Activated naive CD4-positive, alpha-beta T cell treated with anti-CD3 and anti-CD28 coated beads for 36 hours (primary cell): Measurements from ENCODE around the gene OR56B1. TPM values are rescaled to one million over a fixed set of nuclear protein-coding genes. Genes with fewer than 3 reads are reported as not detected.
"Not testable (repeated sequence)": the region's sequence is repeated elsewhere in the genome, so short reads cannot be mapped to it uniquely, and the experiment has no call there.

Experiments used
- CTCF ChIA-PET: fragments of 350-600 bp; sonication (Branson Sonifier 250); formaldehyde crosslinking; loops from one replicate; lab custom pipeline; 2021; ENCODE audit warnings: antibody characterized with exemption; lab: Charles Lee
- DNase-seq: peaks from one replicate; pipeline ENCODE4 v3.0.0-alpha.2; 2020
- H3K27ac Mint-ChIP-seq: one replicate; pipeline ENCODE4 v1.8.0; 2021; ENCODE audit warnings: mild to moderate bottlenecking, mixed read lengths
- H3K27me3 Mint-ChIP-seq: one replicate; pipeline ENCODE4 v1.8.0; 2021; ENCODE audit warnings: low read depth, mixed read lengths
- H3K36me3 Mint-ChIP-seq: one replicate; pipeline ENCODE4 v1.8.0; 2021; ENCODE audit warnings: low read depth, mixed read lengths
- H3K4me1 Mint-ChIP-seq: one replicate; pipeline ENCODE4 v1.8.0; 2021; ENCODE audit warnings: low read depth, mixed read lengths
- H3K4me3 Mint-ChIP-seq: one replicate; pipeline ENCODE4 v1.8.0; 2021; ENCODE audit warnings: mild to moderate bottlenecking, moderate library complexity, mixed read lengths
- H3K9me3 Mint-ChIP-seq: one replicate; pipeline ENCODE4 v1.8.0; 2021; ENCODE audit warnings: mixed read lengths
- intact Hi-C: fragments of 100-400 bp; cut with micrococcal nuclease; formaldehyde crosslinking; loops from one replicate; pipeline ENCODE4 v1.15.1; 2023
- total RNA-seq, 2 experiments: library from RNA; stranded (reverse); gene quantifications; one replicate each; pipeline ENCODE4 v1.2.3, GENCODE V29; 2021

The OR56B1 gene
- total RNA-seq, 2 experiments from 2014 or later = 0.20 TPM; not detected in 1

DNA sequence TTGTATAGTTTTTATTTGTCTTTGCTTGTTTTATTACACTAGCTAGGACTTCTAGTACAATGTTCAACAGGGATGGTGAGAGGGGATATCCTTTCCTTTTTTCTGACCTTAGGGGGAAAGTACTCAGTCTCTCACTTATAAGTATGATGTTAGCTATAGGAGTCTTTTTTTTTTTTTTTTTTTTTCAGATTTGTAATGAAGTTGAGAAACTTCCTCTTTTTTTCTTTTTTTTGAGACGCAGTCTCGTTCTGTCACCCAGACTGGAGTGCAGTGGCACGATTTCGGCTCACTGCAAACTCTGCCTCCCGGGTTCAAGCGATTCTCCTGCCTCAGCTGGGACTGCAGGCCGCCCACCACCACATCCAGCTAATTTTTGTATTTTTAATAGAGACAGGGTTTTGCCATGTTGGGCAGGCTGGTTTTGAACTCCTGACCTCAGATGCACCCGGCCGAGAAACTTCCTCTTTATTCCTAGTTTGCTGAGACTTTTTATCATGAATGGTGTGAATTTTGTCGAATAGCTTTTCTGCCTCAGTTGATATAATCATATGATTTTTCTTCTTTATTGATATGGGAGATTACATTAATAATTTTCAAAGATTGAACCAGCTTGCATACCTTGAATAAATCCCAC is 35.7 kb upstream of the OR56B1 start:
- peaks cover 66% of the 10 kb centered on the region for H3K4me1 Mint-ChIP-seq
- H3K9me3 Mint-ChIP-seq = no peaks in the 10 kb centered on the region
- CTCF ChIA-PET = interaction anchor here (1.7 kb wide), 1 partner anchor 16 kb away, joined by 6 read pairs; the partner anchor contains the start of gene TRIM5
- H3K27me3 Mint-ChIP-seq = no peaks in the 10 kb centered on the region
- H3K4me3 Mint-ChIP-seq = no peak overlapping the region
- peaks cover 72% of the 10 kb centered on the region for H3K36me3 Mint-ChIP-seq
- DNase-seq = no peak
- H3K27ac Mint-ChIP-seq = peak overlapping the region; percentile 68
- intact Hi-C loops = loop anchor here (1.0 to 2.0 kb wide), 2 partner anchors 9 to 16 kb away; partner anchors contain the start of gene TRIM5

DNA sequence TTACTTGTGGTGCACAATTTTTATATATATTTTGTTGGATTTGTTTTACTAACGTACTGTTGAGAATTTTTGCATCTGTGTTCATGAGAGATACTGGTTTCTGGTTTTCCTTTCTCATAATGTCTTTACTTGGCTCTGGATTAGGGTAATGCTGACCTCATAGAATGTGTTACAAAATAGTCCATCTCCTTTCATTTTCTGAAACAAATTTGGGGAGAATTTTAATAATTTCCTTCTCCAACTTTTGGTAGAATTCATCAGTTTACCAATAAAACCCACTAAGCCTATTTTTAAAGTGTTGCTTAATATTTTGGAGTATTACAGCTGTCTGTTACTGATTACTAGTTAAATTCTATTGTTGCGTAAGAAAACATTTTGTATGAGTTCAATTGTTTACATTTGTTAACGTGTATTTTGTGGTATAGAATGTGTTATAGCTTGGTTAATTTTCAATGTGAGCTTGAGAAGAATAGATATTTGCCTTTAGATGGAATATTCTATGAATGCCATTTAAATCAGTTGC is 35.1 kb upstream of the OR56B1 start:
- Mint-ChIP-seq H3K27ac (peak overlapping the region; percentile 72), H3K9me3 (no peaks in the 10 kb centered on the region), H3K4me3 (no peak overlapping the region), H3K4me1 (peaks cover 65% of the 10 kb centered on the region), H3K36me3 (peaks cover 74% of the 10 kb centered on the region), H3K27me3 (no peaks in the 10 kb centered on the region)
- intact Hi-C loops = loop anchor here (1.0 to 2.0 kb wide), 2 partner anchors 10 to 16 kb away; partner anchors contain the start of gene TRIM5
- CTCF ChIA-PET = interaction anchor here (1.3 to 1.7 kb wide), 2 partner anchors 11 to 16 kb away, joined by 5 to 6 read pairs; partner anchors contain the start of gene TRIM5
- no peak for DNase-seq

DNA sequence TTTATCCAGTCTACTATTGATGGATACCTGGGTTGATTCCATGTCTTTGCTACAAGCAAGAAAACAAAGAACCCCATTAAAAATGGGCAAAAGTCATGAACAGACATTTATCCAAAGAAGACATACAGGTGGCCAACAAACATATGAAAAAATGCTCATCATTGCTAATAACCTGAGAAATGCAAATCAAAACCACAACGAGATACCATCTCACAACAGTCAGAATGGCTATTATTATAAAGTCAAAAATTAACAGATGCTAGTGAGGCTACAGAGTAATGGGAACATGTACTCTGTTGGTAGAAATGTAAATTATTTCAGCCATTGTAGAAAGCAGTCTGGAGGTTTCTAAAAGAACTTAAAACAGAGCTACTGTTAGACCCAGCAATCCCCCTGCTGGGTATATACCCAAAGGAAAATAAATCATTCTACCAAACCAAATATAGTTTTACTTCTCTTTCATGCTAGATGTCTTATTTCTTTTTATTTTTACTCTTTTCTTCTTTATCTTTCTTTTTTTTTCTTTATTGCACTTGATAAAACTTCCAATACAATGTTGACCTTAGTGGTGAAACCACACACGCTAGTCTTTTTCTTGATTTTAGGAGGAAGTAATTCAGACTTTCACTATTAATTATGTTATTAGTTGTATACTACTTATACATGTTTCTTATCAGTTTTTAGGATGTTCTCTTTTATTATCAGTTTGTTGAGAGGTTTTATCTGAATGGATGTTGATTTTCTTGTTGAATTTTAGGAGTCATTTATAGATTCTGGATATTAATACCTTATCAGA is 32.3 kb upstream of the OR56B1 start:
- intact Hi-C loops = no loop called here
- CTCF ChIA-PET = interaction anchor here (1.0 to 1.1 kb wide), 2 partner anchors 9 to 105 kb away, joined by 4 read pairs; no protein-coding TSS in a partner anchor

DNA sequence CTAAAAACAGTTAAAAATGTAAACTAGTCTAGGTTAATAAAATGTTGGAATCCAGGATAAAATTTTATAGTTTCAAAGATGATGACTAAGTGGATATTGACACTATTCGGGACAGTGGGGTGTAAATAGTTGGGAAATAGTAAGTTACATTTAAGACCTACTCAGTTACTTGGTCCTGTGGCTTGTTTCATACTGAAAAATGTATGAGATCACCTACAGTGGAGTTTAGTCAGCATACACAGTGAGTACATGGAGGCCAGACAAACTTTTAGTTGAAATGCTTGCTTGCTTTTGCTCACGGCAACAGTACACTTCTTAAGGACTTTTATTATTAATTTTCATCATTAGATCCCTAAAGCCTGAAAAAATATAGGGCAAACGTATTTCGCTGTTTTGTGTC is 30.6 kb upstream of the OR56B1 start:
- Mint-ChIP-seq H3K27me3 (no peaks in the 10 kb centered on the region), H3K36me3 (peaks cover 57% of the 10 kb centered on the region), H3K9me3 (no peaks in the 10 kb centered on the region), H3K27ac (no peak overlapping the region), H3K4me3 (no peak overlapping the region), H3K4me1 (peaks cover 31% of the 10 kb centered on the region)
- intact Hi-C loops = no loop called here
- CTCF ChIA-PET = interaction anchor here (1.1 kb wide), 1 partner anchor 21 kb away, joined by 5 read pairs; the partner anchor contains the start of gene TRIM5
- no peak for DNase-seq

More for the DNA sequence above, 32.3 kb upstream of the OR56B1 start:
- no peak overlapping the region for H3K4me3 Mint-ChIP-seq
- H3K27me3 Mint-ChIP-seq = no peaks in the 10 kb centered on the region
- H3K9me3 Mint-ChIP-seq = no peaks in the 10 kb centered on the region
- no peak overlapping the region for H3K27ac Mint-ChIP-seq
- H3K4me1 Mint-ChIP-seq = peaks cover 42% of the 10 kb centered on the region
- no peak for DNase-seq
- peaks cover 61% of the 10 kb centered on the region for H3K36me3 Mint-ChIP-seq

DNA sequence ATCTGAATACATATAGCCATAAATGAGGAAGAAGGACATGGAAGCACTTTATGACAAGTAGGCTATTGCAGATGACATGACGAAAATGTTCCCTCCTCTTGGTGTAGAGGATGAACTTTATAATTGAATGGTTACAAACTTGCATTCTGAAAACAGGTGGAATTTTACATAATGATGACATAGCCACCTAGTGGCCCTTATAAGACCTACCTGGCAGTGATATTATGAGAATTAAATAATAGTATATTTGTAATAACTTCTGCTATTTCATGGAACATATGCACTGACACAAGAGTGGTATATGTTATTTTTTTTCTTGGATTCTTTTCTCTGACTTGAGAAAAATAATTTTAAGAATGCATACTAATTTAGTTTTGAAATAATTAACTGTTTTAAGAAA is 23.7 kb upstream of the OR56B1 start:
- no peak for DNase-seq
- Mint-ChIP-seq H3K4me3 (no peak overlapping the region), H3K36me3 (peaks cover 24% of the 10 kb centered on the region), H3K9me3 (peaks cover 3% of the 10 kb centered on the region), H3K4me1 (peaks cover 3% of the 10 kb centered on the region), H3K27me3 (no peaks in the 10 kb centered on the region), H3K27ac (peak overlapping the region; percentile 7)
- intact Hi-C loops = loop anchor here (1.0 kb wide), 3 partner anchors 28 to 236 kb away; no protein-coding TSS in a partner anchor
- CTCF ChIA-PET = interaction anchor here (1.1 to 1.6 kb wide), 5 partner anchors 11 to 236 kb away, joined by 3 to 5 read pairs (median 5); no protein-coding TSS in a partner anchor

DNA sequence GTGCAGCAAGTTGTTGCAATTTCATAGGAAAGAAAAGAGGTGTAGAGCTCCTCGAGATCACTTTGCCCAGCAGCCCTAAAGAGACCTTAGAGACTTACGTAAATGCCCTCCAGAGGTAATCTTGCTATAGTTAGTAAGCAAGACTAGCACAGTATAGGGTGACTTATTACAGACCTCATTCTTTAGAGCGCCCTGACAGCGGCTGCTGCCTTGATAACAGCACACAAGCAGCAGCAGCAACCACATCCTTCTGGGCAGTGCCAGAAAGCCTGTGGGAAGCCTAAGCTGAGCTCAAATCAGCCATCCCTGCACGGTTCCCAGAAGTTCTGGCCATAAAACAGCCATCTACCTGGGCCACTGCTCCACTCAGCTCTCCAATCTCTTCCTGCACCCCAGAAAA is 22.6 kb upstream of the OR56B1 start:
- Mint-ChIP-seq H3K27ac (no peak overlapping the region), H3K9me3 (peaks cover 7% of the 10 kb centered on the region), H3K27me3 (no peaks in the 10 kb centered on the region), H3K4me3 (no peak overlapping the region), H3K36me3 (peaks cover 20% of the 10 kb centered on the region), H3K4me1 (peaks cover 3% of the 10 kb centered on the region)
- intact Hi-C loops = no loop called here
- CTCF ChIA-PET = interaction anchor here (0.6 to 1.6 kb wide), 5 partner anchors 13 to 114 kb away, joined by 3 to 5 read pairs (median 3); no protein-coding TSS in a partner anchor
- no peak for DNase-seq

DNA sequence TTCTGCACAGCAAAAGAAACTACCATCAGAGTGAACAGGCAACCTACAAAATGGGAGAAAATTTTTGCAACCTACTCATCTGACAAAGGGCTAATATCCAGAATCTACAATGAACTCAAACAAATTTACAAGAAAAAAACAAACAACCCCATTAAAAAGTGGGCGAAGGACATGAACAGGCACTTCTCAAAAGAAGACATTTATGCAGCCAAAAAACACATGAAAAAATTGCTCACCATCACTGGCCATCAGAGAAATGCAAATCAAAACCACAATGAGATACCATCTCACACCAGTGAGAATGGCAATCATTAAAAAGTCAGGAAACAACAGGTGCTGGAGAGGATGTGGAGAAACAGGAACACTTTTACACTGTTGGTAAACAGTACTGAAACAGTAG is 19.7 kb upstream of the OR56B1 start:
- H3K9me3 Mint-ChIP-seq, H3K27ac Mint-ChIP-seq, DNase-seq, intact Hi-C loops, H3K4me3 Mint-ChIP-seq, CTCF ChIA-PET, H3K4me1 Mint-ChIP-seq, H3K27me3 Mint-ChIP-seq: not testable (repeated sequence)
- H3K36me3 Mint-ChIP-seq = peaks cover 12% of the 10 kb centered on the region

DNA sequence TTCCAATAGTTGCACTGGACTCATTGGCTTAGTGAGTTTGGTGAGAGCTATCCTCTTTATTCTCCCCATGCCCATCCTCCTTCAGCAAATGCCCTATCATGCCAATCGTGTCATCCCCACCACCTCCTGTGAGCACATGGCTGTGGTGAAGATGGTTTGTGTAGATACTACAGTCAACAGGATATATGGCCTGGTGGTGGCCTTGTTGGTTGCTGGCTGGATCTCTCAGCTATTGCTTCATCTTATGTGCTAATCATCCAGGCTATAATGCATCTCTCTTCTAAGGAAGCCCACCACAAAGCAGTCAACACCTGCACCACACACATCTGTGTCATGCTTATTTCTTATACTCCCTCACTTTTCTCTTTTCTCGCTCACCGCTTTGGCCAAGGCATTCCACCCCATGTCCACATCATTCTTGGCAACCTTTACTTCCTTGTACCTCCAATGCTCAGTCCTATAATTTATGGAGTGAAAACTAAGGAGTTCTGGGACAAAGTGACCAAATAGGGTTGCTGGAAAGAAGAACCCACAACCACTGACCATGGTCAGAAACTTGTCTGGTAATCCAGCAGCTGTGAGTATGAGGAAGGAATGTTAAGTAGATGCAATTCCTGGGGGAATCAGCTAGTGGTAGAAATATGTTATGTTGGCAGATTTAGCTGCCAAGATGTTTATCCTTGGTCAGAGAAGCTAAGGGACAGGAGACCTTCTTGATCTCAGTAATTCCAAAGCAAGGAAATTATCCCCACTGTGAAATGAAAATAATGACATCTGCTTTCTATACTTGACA is 16.3 kb upstream of the OR56B1 start:
- CTCF ChIA-PET = no interaction called here
- H3K36me3 Mint-ChIP-seq = peaks cover 14% of the 10 kb centered on the region
- intact Hi-C loops = no loop called here
- H3K4me3 Mint-ChIP-seq = no peak overlapping the region
- no peak overlapping the region for H3K27ac Mint-ChIP-seq
- H3K9me3 Mint-ChIP-seq = peaks cover 7% of the 10 kb centered on the region
- H3K4me1 Mint-ChIP-seq = no peaks in the 10 kb centered on the region
- H3K27me3 Mint-ChIP-seq = no peaks in the 10 kb centered on the region
- no peak for DNase-seq

DNA sequence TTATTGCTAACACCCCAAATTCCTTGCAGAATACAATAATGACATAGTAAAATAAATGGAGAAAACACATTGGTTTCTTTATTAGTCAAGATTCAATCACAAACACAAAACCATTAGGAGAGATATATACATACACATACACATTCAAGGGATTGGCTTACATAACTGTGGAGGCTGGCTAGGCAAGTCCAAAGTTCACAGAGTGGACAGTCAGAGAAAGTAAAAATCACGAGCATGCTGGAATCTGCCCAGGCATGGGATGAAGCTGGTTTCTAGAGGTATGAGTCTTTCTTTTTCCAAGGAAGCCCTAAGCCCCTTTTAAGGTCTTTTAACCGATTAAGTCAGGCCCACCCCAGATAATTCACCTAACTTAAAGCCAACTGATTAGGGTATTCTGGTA is 13.6 kb upstream of the OR56B1 start:
- no peaks in the 10 kb centered on the region for H3K27me3 Mint-ChIP-seq
- no peak for DNase-seq
- CTCF ChIA-PET = no interaction called here

DNA sequence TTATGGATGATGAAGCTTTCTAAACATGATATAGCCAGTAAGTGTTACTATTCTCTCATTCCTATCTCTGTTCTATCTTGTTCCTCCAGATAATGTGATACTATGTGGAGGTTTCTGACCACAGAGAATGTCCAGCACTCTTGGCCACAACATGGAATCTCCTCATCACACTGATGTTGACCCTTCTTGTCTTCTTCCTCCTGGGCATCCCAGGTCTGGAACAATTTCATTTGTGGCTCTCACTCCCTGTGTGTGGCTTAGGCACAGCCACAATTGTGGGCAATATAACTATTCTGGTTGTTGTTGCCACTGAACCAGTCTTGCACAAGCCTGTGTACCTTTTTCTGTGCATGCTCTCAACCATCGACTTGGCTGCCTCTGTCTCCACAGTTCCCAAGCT is 9.9 kb upstream of the OR56B1 start:
- no peak for DNase-seq
- Mint-ChIP-seq H3K4me1 (no peaks in the 10 kb centered on the region), H3K27ac (no peak overlapping the region), H3K4me3 (no peak overlapping the region), H3K27me3 (no peaks in the 10 kb centered on the region), H3K9me3 (no peaks in the 10 kb centered on the region), H3K36me3 (peaks cover 5% of the 10 kb centered on the region)
- intact Hi-C loops = no loop called here
- CTCF ChIA-PET = interaction anchor here (0.9 kb wide), 1 partner anchor 13 kb away, joined by 3 read pairs; no protein-coding TSS in a partner anchor

More for the DNA sequence above, 13.6 kb upstream of the OR56B1 start:
- H3K4me3 Mint-ChIP-seq = no peak overlapping the region
- H3K9me3 Mint-ChIP-seq = peaks cover 4% of the 10 kb centered on the region
- no peak overlapping the region for H3K27ac Mint-ChIP-seq
- no peaks in the 10 kb centered on the region for H3K4me1 Mint-ChIP-seq
- H3K36me3 Mint-ChIP-seq = peaks cover 14% of the 10 kb centered on the region
- intact Hi-C loops = no loop called here

DNA sequence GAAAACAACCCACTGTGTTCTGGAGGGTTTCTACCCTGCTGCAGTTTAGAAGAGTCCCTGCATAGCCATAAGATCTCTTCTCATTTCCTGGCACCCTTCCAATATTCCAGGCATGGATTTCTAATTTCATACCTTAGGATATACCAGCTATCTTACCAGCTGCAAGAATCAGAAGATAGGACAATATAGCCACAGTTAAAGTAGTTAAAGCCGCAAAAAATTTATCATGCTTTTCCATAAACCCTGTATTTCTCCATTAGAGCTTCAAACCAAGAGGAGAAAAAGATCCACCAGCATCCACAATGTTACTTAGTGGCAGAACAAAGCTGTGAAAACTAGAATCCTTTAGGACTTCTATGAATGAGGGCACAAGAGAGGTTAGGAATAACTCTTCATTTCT is 8.6 kb upstream of the OR56B1 start:
- intact Hi-C loops = no loop called here
- peaks cover 4% of the 10 kb centered on the region for H3K36me3 Mint-ChIP-seq
- H3K4me1 Mint-ChIP-seq = no peaks in the 10 kb centered on the region
- H3K9me3 Mint-ChIP-seq = no peaks in the 10 kb centered on the region
- H3K27me3 Mint-ChIP-seq = no peaks in the 10 kb centered on the region
- H3K27ac Mint-ChIP-seq = no peak overlapping the region
- DNase-seq = no peak
- CTCF ChIA-PET = no interaction called here
- H3K4me3 Mint-ChIP-seq = no peak overlapping the region
